SK-N-SH treated with all-trans-retinoic acid at 6 μM for 48 hours (cell line): ENCODE data around the gene ETV6.

ENCODE experiments used
- ATAC-seq: fragments of 200-7000 bp; cut with Tn5 transposase; 3 replicates; pipeline ENCODE4 v1.9.1; 2020; ENCODE audit warnings: mild to moderate bottlenecking, moderate library complexity
- ARNTL ChIP-seq: fragments of 450-650 bp; formaldehyde crosslinking; IDR thresholded peaks from 2 replicates; pipeline ENCODE4 v1.5.0; 2020; ENCODE audit warnings: low read depth, mild to moderate bottlenecking, moderate library complexity, borderline replicate concordance
- BACH2 ChIP-seq: fragments of 250-450 bp; sonication (Bioruptor Pico); IDR thresholded peaks from 2 replicates; pipeline ENCODE4 v1.9.0; 2021; ENCODE audit warnings: mild to moderate bottlenecking, borderline replicate concordance
- CSDC2 ChIP-seq: fragments of 250-450 bp; sonication (Bioruptor Pico); IDR thresholded peaks from 2 replicates; pipeline ENCODE4 v1.5.0; 2020; ENCODE audit warnings: mild to moderate bottlenecking, moderate library complexity
- ESRRG ChIP-seq: fragments of 250-450 bp; sonication (Bioruptor Pico); IDR thresholded peaks from 2 replicates; pipeline ENCODE4 v1.6.1; 2021; ENCODE audit warnings: mild to moderate bottlenecking
- GLIS3 ChIP-seq: fragments of 250-450 bp; sonication (Bioruptor Pico); IDR thresholded peaks from 2 replicates; pipeline ENCODE4 v1.5.0; 2020; ENCODE audit warnings: mild to moderate bottlenecking, moderate library complexity
- ISL1 ChIP-seq: fragments of 250-450 bp; sonication (Bioruptor Pico); IDR thresholded peaks from 2 replicates; pipeline ENCODE4 v2.1.2; 2022; ENCODE audit warnings: mild to moderate bottlenecking, moderate library complexity
- PPARA ChIP-seq: fragments of 250-450 bp; sonication (Bioruptor Pico); IDR thresholded peaks from 2 replicates; pipeline ENCODE4 v1.5.0; 2020; ENCODE audit warnings: mild to moderate bottlenecking, borderline replicate concordance
- RARB ChIP-seq: fragments of 250-450 bp; sonication (Bioruptor Pico); IDR thresholded peaks from 2 replicates; pipeline ENCODE4 v1.8.0; 2021; ENCODE audit warnings: mild to moderate bottlenecking, moderate library complexity
- SNAI2 ChIP-seq: fragments of 250-450 bp; sonication (Bioruptor Pico); IDR thresholded peaks from 2 replicates; pipeline ENCODE4 v1.5.0; 2020; ENCODE audit warnings: mild to moderate bottlenecking, moderate library complexity
- TCF4 ChIP-seq: fragments of 250-450 bp; sonication (Bioruptor Pico); IDR thresholded peaks from 2 replicates; pipeline ENCODE4 v1.8.0; 2021; ENCODE audit warnings: mild to moderate bottlenecking, moderate library complexity, borderline replicate concordance
- TOX ChIP-seq: fragments of 250-450 bp; sonication (Bioruptor Pico); IDR thresholded peaks from 2 replicates; pipeline ENCODE4 v1.8.0; 2021; ENCODE audit warnings: mild to moderate bottlenecking, moderate library complexity, borderline replicate concordance
- ZC3H10 ChIP-seq: fragments of 250-450 bp; sonication (Bioruptor Pico); IDR thresholded peaks from 2 replicates; pipeline ENCODE4 v1.5.1; 2021; ENCODE audit warnings: mild to moderate bottlenecking, moderate library complexity
- ZFP3 ChIP-seq: fragments of 250-450 bp; sonication (Bioruptor Pico); IDR thresholded peaks from 2 replicates; pipeline ENCODE4 v1.5.0; 2020; ENCODE audit warnings: mild to moderate bottlenecking, moderate library complexity
- ZFP30 ChIP-seq: fragments of 450-650 bp; formaldehyde crosslinking; IDR thresholded peaks from 2 replicates; pipeline ENCODE4 v1.5.0; 2022; ENCODE audit warnings: mild to moderate bottlenecking, moderate library complexity
- ZNF565 ChIP-seq: fragments of 450-650 bp; formaldehyde crosslinking; conservative IDR thresholded peaks from 2 replicates; pipeline ENCODE4 v1.5.0; 2020; ENCODE audit warnings: low read depth, mild to moderate bottlenecking, moderate library complexity
- TF ChIP-seq, protein P1 (sequence below): fragments of 250-450 bp; sonication (Bioruptor Pico); IDR thresholded peaks from 2 replicates; pipeline ENCODE4 v1.8.0; 2020; ENCODE audit warnings: mild to moderate bottlenecking, moderate library complexity, borderline replicate concordance
- TF ChIP-seq, protein P2 (sequence below): fragments of 250-450 bp; sonication (Bioruptor Pico); IDR thresholded peaks from 2 replicates; pipeline ENCODE4 v1.5.0; 2020; ENCODE audit warnings: mild to moderate bottlenecking, moderate library complexity
- TF ChIP-seq, protein P3 (sequence below): fragments of 250-450 bp; sonication (Bioruptor Pico); IDR thresholded peaks from 2 replicates; pipeline ENCODE4 v1.5.1; 2020; ENCODE audit warnings: low read depth, mild to moderate bottlenecking, moderate library complexity
- TF ChIP-seq, protein P4 (sequence below): fragments of 250-450 bp; sonication (Bioruptor Pico); IDR thresholded peaks from 2 replicates; pipeline ENCODE4 v1.5.1; 2021; ENCODE audit warnings: mild to moderate bottlenecking, moderate library complexity
- TF ChIP-seq, protein P5 (sequence below): fragments of 250-450 bp; sonication (Bioruptor Pico); IDR thresholded peaks from 2 replicates; pipeline ENCODE4 v1.8.0; 2021; ENCODE audit warnings: low read depth, mild to moderate bottlenecking, moderate library complexity, borderline replicate concordance

The ETV6 gene

DNA sequence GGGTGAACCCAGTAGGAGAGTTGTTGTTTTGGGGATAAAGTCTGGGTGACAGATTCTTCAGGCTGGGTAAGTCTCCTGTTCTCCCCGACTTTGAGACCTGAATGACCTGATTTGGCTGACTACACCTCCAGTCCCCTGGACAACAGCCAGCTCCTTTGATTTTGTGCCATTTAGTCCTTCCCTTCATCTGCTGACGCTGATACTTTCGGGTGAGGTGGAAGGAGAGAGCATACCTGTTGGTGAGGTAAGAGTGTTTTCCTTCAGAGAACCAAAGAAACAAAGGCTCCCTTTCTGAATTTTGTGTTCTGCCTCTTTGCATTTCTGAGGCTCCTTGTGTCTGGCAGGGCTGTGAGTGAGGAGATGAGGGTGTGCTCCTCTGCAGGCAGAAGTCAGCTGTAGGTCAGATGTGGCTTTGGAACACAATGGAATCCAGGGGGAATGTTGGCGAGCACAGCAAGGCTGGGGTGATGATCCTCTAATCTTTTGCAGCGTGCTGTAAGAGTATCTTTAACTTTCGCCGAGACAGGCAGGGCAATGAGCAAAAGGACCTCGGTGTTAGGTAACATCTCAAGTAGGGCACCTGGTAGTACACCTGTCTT, 12.1 kb downstream of the ETV6 start (continued):
- no peak for TF ChIP-seq SNAI2 (CRISPR knock-in tag)
- TF ChIP-seq BACH2 = no peak
- TF ChIP-seq, protein P1, sequence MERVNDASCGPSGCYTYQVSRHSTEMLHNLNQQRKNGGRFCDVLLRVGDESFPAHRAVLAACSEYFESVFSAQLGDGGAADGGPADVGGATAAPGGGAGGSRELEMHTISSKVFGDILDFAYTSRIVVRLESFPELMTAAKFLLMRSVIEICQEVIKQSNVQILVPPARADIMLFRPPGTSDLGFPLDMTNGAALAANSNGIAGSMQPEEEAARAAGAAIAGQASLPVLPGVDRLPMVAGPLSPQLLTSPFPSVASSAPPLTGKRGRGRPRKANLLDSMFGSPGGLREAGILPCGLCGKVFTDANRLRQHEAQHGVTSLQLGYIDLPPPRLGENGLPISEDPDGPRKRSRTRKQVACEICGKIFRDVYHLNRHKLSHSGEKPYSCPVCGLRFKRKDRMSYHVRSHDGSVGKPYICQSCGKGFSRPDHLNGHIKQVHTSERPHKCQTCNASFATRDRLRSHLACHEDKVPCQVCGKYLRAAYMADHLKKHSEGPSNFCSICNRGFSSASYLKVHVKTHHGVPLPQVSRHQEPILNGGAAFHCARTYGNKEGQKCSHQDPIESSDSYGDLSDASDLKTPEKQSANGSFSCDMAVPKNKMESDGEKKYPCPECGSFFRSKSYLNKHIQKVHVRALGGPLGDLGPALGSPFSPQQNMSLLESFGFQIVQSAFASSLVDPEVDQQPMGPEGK (CRISPR knock-in tag) = no peak
- no peak for TF ChIP-seq ZFP3 (CRISPR knock-in tag)
- TF ChIP-seq, all 23 proteins: peak for 0

- no peak for ATAC-seq
- TF ChIP-seq ZFP30 (CRISPR knock-in tag) = no peak
- TF ChIP-seq, protein P2, sequence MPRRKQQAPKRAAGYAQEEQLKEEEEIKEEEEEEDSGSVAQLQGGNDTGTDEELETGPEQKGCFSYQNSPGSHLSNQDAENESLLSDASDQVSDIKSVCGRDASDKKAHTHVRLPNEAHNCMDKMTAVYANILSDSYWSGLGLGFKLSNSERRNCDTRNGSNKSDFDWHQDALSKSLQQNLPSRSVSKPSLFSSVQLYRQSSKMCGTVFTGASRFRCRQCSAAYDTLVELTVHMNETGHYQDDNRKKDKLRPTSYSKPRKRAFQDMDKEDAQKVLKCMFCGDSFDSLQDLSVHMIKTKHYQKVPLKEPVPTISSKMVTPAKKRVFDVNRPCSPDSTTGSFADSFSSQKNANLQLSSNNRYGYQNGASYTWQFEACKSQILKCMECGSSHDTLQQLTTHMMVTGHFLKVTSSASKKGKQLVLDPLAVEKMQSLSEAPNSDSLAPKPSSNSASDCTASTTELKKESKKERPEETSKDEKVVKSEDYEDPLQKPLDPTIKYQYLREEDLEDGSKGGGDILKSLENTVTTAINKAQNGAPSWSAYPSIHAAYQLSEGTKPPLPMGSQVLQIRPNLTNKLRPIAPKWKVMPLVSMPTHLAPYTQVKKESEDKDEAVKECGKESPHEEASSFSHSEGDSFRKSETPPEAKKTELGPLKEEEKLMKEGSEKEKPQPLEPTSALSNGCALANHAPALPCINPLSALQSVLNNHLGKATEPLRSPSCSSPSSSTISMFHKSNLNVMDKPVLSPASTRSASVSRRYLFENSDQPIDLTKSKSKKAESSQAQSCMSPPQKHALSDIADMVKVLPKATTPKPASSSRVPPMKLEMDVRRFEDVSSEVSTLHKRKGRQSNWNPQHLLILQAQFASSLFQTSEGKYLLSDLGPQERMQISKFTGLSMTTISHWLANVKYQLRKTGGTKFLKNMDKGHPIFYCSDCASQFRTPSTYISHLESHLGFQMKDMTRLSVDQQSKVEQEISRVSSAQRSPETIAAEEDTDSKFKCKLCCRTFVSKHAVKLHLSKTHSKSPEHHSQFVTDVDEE = no peak
- no peak for TF ChIP-seq ARNTL (CRISPR knock-in tag)
- TF ChIP-seq ISL1 = no peak
- TF ChIP-seq ZFP3 (CRISPR knock-in tag) = no peak
- TF ChIP-seq BACH2 = no peak
- TF ChIP-seq, protein P3, sequence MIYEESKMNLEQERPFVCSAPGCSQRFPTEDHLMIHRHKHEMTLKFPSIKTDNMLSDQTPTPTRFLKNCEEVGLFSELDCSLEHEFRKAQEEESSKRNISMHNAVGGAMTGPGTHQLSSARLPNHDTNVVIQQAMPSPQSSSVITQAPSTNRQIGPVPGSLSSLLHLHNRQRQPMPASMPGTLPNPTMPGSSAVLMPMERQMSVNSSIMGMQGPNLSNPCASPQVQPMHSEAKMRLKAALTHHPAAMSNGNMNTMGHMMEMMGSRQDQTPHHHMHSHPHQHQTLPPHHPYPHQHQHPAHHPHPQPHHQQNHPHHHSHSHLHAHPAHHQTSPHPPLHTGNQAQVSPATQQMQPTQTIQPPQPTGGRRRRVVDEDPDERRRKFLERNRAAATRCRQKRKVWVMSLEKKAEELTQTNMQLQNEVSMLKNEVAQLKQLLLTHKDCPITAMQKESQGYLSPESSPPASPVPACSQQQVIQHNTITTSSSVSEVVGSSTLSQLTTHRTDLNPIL = no peak
- TF ChIP-seq GLIS3 (CRISPR knock-in tag) = no peak
- no peak for TF ChIP-seq PPARA (CRISPR knock-in tag)
- no peak for TF ChIP-seq TCF4 (CRISPR knock-in tag)
- no peak for TF ChIP-seq ESRRG (CRISPR knock-in tag)
- no peak for TF ChIP-seq SNAI2 (CRISPR knock-in tag)
- TF ChIP-seq, protein P4, sequence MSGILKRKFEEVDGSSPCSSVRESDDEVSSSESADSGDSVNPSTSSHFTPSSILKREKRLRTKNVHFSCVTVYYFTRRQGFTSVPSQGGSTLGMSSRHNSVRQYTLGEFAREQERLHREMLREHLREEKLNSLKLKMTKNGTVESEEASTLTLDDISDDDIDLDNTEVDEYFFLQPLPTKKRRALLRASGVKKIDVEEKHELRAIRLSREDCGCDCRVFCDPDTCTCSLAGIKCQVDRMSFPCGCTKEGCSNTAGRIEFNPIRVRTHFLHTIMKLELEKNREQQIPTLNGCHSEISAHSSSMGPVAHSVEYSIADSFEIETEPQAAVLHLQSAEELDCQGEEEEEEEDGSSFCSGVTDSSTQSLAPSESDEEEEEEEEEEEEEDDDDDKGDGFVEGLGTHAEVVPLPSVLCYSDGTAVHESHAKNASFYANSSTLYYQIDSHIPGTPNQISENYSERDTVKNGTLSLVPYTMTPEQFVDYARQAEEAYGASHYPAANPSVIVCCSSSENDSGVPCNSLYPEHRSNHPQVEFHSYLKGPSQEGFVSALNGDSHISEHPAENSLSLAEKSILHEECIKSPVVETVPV (CRISPR knock-in tag) = no peak
- TF ChIP-seq RARB (CRISPR knock-in tag) = no peak
Measured at GRCh38 chr12:11662369-11662768, 12.9 kb downstream of the ETV6 start.

GRCh38 chr12:11663130-11663529, 13.7 kb downstream of the ETV6 start:
- TF ChIP-seq, protein P1 (CRISPR knock-in tag) = no peak
- TF ChIP-seq, protein P5, sequence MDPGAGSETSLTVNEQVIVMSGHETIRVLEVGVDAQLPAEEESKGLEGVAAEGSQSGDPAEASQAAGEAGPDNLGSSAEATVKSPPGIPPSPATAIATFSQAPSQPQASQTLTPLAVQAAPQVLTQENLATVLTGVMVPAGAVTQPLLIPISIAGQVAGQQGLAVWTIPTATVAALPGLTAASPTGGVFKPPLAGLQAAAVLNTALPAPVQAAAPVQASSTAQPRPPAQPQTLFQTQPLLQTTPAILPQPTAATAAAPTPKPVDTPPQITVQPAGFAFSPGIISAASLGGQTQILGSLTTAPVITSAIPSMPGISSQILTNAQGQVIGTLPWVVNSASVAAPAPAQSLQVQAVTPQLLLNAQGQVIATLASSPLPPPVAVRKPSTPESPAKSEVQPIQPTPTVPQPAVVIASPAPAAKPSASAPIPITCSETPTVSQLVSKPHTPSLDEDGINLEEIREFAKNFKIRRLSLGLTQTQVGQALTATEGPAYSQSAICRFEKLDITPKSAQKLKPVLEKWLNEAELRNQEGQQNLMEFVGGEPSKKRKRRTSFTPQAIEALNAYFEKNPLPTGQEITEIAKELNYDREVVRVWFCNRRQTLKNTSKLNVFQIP (CRISPR knock-in tag) = no peak
- TF ChIP-seq CSDC2 (CRISPR knock-in tag) = no peak
- TF ChIP-seq ISL1 = no peak
- no peak for TF ChIP-seq ZNF565 (CRISPR knock-in tag)
- TF ChIP-seq, protein P4 (CRISPR knock-in tag) = no peak
- TF ChIP-seq ZC3H10 (CRISPR knock-in tag) = no peak
- no peak for TF ChIP-seq TOX (CRISPR knock-in tag)
- TF ChIP-seq ZFP30 (CRISPR knock-in tag) = no peak
- no peak for TF ChIP-seq BACH2
- no peak for TF ChIP-seq SNAI2 (CRISPR knock-in tag)
- no peak for TF ChIP-seq TCF4 (CRISPR knock-in tag)
- TF ChIP-seq, protein P2 = no peak
- no peak for TF ChIP-seq ARNTL (CRISPR knock-in tag)
- TF ChIP-seq PPARA (CRISPR knock-in tag) = no peak
- TF ChIP-seq ESRRG (CRISPR knock-in tag) = no peak
- ATAC-seq = no peak
